Spleen (tissue), 7 donors: ENCODE measurements around the gene PKD1L1.

ENCODE experiments used
- POLR2A ChIP-seq, 3 donors: fragments of 450-650 bp; IDR thresholded peaks; one replicate each; pipeline ENCODE4 v1.5.1; 2017; ENCODE audit warnings: antibody characterized with exemption in 3 of 3, mild to moderate bottlenecking in 1 of 3
- POLR2AphosphoS5 ChIP-seq, 3 donors: sonication (generic); formaldehyde crosslinking; IDR thresholded peaks; one replicate each; pipeline ENCODE4 v1.5.1; 2017; ENCODE audit warnings: antibody characterized with exemption in 3 of 3
- TF ChIP-seq, protein P1 (sequence below), 11 experiments: fragments of 200-600 bp in 7 of 11; fragments of 450-650 bp in 4 of 11; sonication (generic) in 4 of 11; IDR thresholded peaks in 8 of 11; conservative IDR thresholded peaks in 3 of 11; 1 replicate in 7 of 11; 2 replicates in 4 of 11; pipeline versions ENCODE4 v1.4.0 to v1.8.0; 2016 to 2021; ENCODE audit warnings: antibody characterized with exemption in 11 of 11, inconsistent platforms in 4 of 11, mild to moderate bottlenecking in 1 of 11
- donor health status: DM: no; HTN: no; CAD: no; lungs with moderate emphysema.
- donor health status: DM: no; HTN: no; CAD: no.
- donor health status: DM: no; HTN: no; CAD: no.

DNA sequence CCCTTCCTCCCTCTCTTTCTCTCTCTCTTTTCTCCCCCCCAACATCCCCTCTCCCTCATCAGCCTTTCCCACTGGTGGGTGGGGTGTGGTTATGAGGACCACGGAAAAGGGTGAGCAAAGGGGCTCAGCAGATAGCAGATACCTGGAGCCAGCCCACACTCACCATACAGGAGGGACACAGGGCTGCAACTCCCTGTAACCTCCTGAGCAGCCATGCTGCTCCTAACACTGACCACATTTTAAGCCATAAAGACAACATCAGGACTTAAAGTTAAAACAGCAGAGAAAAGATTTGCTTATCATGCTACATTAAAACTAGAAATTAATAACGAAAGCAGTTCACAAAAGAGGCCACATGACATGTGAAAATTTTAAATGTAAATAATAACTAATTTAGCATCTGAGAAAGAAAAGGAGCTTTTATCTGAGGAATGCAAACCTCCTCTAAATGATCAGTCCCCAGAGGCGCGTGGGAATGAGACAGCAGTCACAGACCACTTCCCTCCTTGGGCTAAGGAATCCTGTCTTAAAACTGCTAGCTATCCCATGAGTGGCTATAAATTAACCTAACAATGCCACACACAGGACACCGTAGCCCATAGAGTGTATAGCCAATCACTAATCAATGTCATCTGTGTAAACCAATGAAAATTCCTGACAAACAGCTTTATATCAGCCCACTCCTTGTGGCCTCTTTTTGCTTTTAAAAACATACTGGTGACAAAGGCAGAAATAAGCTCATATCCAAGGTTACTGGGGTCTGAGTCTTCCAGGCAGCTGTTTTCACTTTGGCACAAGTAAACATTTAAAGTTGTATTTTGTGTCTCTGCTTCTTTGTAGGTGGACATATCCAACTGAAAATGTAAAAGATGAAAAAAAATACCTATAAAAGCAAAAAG lies 33.3 kb downstream of the PKD1L1 start:
- TF ChIP-seq, protein P1, sequence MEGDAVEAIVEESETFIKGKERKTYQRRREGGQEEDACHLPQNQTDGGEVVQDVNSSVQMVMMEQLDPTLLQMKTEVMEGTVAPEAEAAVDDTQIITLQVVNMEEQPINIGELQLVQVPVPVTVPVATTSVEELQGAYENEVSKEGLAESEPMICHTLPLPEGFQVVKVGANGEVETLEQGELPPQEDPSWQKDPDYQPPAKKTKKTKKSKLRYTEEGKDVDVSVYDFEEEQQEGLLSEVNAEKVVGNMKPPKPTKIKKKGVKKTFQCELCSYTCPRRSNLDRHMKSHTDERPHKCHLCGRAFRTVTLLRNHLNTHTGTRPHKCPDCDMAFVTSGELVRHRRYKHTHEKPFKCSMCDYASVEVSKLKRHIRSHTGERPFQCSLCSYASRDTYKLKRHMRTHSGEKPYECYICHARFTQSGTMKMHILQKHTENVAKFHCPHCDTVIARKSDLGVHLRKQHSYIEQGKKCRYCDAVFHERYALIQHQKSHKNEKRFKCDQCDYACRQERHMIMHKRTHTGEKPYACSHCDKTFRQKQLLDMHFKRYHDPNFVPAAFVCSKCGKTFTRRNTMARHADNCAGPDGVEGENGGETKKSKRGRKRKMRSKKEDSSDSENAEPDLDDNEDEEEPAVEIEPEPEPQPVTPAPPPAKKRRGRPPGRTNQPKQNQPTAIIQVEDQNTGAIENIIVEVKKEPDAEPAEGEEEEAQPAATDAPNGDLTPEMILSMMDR (IDR thresholded peaks at IDR 0.05 in 8 of 11, conservative IDR thresholded peaks at IDR 0.05 in 3 of 11), result no peak
- TF ChIP-seq POLR2A (IDR thresholded peaks at IDR 0.05) (no peak), POLR2AphosphoS5 (IDR thresholded peaks at IDR 0.05) (no peak)
